ENCODE data around the gene JPT1.
"Not testable (repeated sequence)": the region's sequence is repeated elsewhere in the genome, so short reads cannot be mapped to it uniquely, and the experiment has no call there.

The JPT1 gene

DNA sequence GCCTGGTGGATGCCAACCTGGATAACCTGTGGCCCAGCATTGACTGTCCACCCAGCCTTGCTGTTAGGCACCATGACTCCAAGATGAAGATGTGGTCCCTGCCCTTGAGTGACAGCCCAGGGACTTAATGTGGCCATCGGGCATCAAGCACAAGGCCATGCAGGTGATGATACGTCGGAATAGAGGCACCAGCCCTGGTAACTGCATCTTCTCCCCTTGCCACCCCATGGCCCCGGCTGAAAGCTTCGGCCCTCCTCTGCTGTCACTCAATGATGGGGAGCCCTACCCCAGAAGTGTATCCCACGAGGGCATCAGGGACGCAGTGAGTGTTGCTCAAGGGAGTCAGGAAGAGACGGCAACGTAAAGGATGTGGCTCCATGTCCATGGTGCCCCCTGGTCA, 24.7 kb downstream of the JPT1 start:
- FAIRE-seq: no peak

- no peak for FAIRE-seq
These were observed 25.4 kb downstream of the JPT1 start for GRCh38 chr17:75128694-75129505.

DNA sequence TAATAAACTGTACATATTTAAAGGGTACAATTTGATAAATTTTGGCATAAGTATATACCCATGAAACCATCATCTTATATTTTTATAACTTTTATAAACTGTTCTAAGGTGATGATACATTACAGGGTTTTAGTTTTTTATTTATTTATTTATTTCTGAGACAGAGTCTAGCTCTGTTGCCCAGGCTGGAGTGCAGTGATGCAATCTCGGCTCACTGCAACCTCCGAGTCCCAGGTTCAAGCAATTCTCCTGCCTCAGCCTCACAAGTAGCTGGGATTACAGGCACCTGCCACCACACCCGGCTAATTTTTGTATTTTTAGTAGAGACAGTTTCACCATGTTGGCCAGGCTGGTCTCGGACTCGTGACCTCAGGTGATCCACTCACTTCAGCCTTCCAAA, 26.4 kb downstream of the JPT1 start:
- FAIRE-seq: not testable (repeated sequence)

DNA sequence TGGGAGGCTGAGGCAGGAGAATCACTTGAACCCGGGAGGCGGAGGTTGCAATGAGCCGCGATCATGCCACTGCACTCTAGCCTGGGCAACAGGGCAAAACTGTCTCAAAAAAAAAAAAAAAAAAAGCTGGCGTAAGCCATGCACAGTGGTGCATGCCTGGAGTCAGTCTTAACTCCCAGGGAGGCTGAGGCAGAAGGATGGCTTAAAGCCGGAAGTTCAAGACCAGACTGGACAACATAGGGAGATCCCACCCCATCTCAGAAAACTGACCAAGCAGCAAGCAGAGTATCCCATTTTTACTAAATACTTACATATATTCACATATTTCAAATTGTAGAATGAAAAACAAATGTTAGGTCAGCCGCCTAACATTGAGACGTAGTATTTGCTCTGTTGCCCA, 27.4 kb downstream of the JPT1 start:
- FAIRE-seq: no peak

GRCh38 chr17:75125984-75126383, 28.3 kb downstream of the JPT1 start:
- no peak for FAIRE-seq

DNA sequence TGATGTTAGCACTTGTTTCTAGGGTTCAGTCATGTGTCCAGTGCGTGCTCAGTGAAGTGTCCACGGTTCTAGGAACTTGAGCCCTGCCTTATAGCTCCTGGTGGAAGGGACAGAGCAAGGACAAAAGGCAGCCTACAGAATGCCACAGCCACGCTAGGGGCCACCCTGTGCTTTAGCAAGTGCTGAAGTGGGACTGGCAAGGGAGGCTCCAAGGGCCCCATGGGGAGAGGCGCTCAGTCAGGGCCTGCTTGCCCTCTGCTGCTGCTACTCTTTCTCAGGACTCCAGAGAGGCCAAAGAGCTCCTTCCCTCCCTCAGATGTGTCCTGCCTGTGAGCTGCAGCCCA, 29.5 kb downstream of the JPT1 start:
- no peak for FAIRE-seq

DNA sequence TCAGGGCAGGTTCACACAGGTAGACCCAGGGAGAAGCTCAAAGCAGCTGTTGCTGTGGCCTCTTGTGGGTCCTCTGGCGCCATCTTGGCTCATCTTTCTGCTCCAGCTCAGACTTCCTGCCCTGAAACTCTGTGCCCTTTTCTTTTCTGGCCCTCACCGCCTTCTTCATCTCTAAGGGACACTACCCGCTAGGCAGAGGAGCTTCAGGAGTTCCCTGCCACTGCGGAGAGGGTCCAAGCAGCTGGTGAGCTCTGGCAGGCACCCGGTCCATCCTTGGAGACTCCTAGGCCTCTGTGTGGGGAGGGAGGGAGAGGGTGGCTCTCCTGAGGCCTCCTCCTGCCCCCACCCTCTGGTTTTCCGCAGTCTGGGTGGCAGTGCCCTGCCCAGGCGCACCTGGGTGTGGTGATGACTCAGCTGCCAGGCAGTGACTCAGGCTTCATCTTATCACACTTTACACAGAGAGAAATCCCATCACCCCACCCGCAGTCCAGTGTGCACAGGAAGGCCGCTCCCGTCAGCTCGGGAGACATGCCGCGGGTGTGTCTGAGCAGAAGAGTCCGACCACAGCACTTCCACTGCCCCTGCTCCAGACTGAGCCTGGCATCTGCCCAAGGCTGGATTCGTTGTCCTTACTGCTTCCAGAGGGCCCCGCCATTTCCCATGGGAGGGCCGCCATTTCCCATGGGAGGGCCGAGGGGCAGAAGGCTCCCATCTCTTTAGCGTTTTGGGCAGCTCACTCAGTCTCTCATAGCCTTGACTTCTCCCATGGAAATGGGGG, 30.1 kb downstream of the JPT1 start:
- no peak for FAIRE-seq

GRCh38 chr17:75118307-75118706, 36.0 kb downstream of the JPT1 start:
- FAIRE-seq: no peak

DNA sequence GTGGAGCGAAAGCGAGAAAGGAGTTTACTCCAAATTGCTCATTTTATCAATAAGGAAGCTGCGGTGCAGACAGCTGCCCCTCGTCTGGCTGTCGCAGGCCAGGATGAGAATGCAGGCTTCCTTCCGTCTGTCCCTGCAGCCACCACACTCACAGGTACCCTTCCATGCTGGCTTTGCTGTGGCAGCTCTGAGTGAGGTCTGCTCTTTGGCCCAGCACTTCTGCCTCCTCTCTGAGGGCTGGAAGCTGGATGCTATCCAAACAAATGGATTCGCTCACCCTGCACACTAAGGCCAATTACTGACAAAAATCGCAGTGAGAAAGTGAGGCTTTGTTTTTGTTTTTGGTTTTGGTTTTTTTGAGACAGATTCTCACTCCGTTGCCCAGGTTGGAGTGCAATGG, 37.6 kb downstream of the JPT1 start:
- no peak for FAIRE-seq

GRCh38 chr17:75115555-75115954, 38.8 kb downstream of the JPT1 start:
- FAIRE-seq: no peak

GRCh38 chr17:75114552-75115314, 39.6 kb downstream of the JPT1 start:
- FAIRE-seq: no peak

- FAIRE-seq: no peak
These were observed 40.3 kb downstream of the JPT1 start for GRCh38 chr17:75113798-75114551.

- FAIRE-seq: no peak
These were observed 42.5 kb downstream of the JPT1 start for GRCh38 chr17:75111777-75112335.

DNA sequence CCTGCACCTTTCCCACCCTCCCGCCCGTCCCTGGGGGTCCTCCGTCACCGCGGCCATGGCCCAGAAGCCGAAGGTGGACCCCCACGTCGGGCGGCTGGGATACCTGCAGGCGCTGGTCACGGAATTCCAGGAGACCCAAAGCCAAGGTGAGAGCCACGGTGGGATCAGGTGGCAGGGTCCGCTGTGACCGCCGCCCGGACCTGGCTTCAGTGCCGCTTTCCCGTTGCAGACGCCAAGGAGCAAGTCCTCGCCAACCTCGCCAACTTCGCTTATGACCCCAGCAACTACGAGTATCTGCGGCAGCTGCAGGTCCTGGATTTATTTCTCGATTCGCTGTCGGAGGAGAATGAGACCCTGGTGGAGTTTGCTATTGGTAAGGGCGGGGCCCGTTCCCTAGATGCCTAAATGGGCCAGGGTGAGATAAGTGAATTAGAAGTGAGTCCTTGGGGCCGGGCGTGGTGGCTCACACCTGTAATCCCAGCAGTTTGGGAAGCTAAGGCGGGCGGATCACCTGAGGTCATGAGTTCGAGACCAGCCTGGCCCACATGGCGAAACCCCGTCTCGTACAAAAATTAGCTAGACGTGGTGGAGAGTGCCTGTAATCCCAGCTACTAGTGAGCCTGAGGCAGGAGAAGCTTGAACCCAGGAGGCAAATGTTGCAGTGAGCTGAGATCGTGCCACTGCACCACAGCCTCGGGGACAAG, 43.9 kb downstream of the JPT1 start:
- FAIRE-seq: no peak

DNA sequence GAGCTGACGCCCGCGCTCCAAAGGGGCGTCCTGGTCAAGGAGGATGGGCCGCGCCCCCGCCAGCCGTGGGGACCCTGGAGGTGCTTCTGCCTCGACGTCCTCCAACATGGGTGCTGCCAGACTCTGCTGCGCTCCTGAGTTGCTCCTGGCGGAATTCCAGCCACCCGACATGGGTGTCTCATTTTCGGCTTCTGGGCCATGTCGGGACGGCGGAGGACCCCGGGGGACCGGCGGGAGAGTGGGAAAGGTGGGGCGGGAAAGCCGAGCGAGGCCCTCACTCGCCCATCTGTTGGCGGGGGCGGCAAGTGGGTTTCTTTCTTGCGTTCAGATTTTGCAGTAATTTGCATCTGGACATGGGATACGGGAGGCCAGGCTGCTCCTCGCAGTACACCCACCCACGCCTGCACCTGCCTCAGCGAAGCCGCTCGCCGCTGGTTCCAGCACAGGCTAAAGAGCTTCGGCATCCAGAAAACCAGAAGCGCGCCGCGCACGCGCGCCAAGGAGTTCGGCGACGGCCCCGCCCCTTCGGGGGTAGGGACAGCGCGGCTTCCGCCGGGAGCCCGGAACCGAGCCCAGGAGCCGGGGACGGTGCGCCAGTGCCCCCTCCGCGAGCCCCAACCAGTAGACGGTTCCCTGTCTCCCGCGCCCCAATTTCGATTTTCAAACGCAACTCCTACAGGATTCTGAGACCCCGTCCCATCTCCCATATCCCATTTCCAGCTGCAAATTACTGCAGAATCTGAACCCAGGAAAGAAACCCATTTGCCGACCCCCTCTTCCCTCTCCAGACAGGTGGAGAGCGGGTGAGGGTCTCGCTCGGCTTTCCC, 44.7 kb downstream of the JPT1 start, which contains the start of gene ARMC7:
Gene ARMC7 (plus strand): TSS at position 563 of the 827 bp plus-strand sequence. CDS start 320 bp downstream, outside the sequence.
- FAIRE-seq: no peak

DNA sequence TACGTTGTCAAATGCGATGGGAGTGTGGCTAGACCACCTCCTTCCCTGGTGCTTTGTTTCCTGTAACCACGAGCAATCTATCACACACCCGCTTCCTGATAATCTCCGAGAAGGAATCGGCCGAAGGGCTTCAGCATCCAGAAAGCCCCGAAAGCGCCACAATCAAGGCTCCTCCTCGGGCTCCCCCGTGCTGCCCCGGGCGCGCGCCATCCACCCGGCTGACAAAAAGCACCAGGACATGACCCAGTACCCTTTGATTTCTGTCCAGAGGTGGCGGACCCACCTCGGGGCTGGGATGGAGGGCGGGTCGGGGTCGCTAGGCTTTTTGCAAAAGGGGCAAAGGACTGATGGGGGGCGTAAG, 45.3 kb downstream of the JPT1 start:
- FAIRE-seq: no peak

- FAIRE-seq: no peak
These were observed 46.1 kb downstream of the JPT1 start for GRCh38 chr17:75108193-75108592.

DNA sequence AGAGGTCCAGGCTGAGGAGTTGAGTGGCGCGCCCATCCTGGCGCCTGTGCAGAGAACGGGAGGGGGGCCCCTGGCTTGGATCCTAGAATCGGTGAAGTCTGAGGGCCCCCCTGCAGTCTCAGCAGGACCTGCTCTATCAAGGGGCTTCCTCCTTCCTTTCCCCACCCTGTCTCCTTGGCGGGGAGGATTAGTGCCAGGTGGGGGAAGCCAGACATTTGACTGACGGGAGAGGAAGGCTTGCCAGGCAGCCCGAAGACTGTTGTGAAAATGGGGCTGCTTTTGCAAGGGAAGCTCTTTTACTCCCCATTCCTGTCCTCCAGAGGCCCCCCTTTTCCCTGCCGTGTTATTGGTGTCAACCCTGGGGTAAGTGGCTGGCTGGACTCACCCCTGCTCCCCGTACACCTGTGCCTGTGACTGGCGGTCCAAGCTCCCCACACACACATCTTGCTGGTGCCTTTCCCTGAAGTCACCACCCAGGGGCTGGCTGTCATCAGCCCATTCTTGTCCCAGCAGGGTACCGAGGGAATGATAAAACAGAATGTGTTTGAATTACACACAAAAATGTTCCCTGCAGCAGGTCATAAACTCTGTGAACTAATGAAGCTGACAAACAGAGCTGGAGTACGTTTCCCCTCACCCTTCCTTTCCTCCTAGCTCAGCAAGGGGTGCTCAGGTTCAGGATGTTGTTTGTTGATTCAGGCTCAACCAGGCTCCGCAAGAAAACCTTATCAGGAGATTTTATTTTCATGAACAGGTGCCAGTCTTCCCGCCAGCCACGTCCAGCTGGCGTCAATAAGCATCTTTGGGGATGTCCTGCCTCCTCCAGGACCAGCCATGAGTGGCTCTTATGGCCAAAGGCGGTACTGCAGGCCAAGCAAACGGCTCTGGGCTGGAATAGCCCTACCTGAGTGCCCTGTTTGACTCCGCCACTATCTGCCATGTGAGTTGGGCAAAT, 48.9 kb downstream of the JPT1 start:
- FAIRE-seq: no peak

All from TTC549 (cell line).